ENCODE measurements around the gene VAV2. TPM values are rescaled to one million over a fixed set of nuclear protein-coding genes. Genes with fewer than 3 reads are reported as not detected.

Gene VAV2
- total and polyA plus RNA-seq, 9 of the 15 experiments (the other 6 are each of a cell fraction or from before 2014, with no cell fraction given) = 0.01 to 2.7 (median 1.0) TPM; not detected in 1

DNA sequence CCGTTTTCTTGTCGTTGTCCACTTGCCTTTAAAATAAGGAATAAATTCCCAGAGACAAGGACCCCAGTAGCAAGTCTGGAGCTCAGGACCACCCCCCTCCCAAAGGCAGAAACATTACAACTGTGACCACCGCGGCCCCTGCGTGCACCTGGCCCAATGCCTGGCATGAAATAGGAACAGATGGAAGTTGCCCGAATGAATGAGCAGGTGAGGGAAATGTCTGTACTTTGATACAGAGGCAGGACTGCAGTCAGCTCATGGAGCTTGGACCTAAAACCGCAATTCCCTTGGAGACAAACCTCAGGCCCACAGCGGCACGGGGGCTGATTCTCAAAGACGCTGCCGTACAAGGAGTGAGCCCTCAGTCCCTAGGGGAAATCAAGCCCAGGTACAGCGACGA is 198.7 kb downstream of the VAV2 start:
- Histone ChIP-seq H3K36me3 (ENCODE audit: control insufficient read depth, insufficient read depth, low read length) (no peaks in the 10 kb centered on the region), H2AFZ (ENCODE audit: low read depth, low read length) (no peak overlapping the region), H3K27me3 (ENCODE audit: control insufficient read depth in 2 of 2, insufficient read depth in 2 of 2, low read length in 2 of 2) (peaks cover 2 to 55% of the 10 kb centered on the region in 2 experiments; a peak in 4 of 5 replicates), H4K20me1 (replicated peaks; ENCODE audit: control insufficient read depth, insufficient read depth, low read length) (peaks cover 9% of the 10 kb centered on the region; the same call in 1 of the 2 replicates), H3K27ac (ENCODE audit: extremely low read depth, low read depth, low read length) (no peak overlapping the region), H3K4me3 (no peak overlapping the region), H3K9me1 (ENCODE audit: control insufficient read depth, insufficient read depth, low read length) (no peaks in the 10 kb centered on the region), H3K79me2 (ENCODE audit: control insufficient read depth, insufficient read depth, low read length) (no peaks in the 10 kb centered on the region), H3K4me1 (replicated peaks in 1 of 2; ENCODE audit: control insufficient read depth in 2 of 2, insufficient read depth in 2 of 2, low read length in 2 of 2) (peaks cover 0 to 15% of the 10 kb centered on the region in 2 experiments; a peak in 2 of 5 replicates), H3K9ac (ENCODE audit: insufficient read depth in 1 of 2, low read depth in 2 of 2, low read length in 2 of 2) (no peak overlapping the region), H3K9me3 (replicated peaks; ENCODE audit: control insufficient read depth, insufficient read depth, low read depth, low read length) (no peaks in the 10 kb centered on the region), H3K4me2 (ENCODE audit: insufficient read depth, low read length) (no peak overlapping the region)
- ATAC-seq = no peak
- TF ChIP-seq HNRNPL (IDR thresholded peaks at IDR 0.05; ENCODE audit: low read depth, low read length) (no peak), ATF7 (IDR thresholded peaks at IDR 0.05) (no peak), MBD1 (CRISPR knock-in tag; IDR thresholded peaks at IDR 0.05) (no peak), KDM5B (IDR thresholded peaks at IDR 0.05; ENCODE audit: insufficient replicate concordance, low read depth, low read length) (no peak), MBD2 (IDR thresholded peaks at IDR 0.05; ENCODE audit: borderline replicate concordance, low read depth) (no peak), XRCC4 (IDR thresholded peaks at IDR 0.05; ENCODE audit: extremely low read depth, insufficient read depth, insufficient read length) (no peak), FOXK1 (CRISPR knock-in tag; IDR thresholded peaks at IDR 0.05; ENCODE audit: borderline replicate concordance) (no peak), ZNF436 (CRISPR knock-in tag; IDR thresholded peaks at IDR 0.05) (no peak), RBM22 (IDR thresholded peaks at IDR 0.05; ENCODE audit: low read depth, low read length, poor library complexity, severe bottlenecking) (no peak), PTRF (tag; IDR thresholded peaks at IDR 0.05) (no peak), CHCHD3 (CRISPR knock-in tag; IDR thresholded peaks at IDR 0.05) (no peak), PCBP2 (IDR thresholded peaks at IDR 0.05; ENCODE audit: low read depth, low read length, poor library complexity, severe bottlenecking) (no peak), ZZZ3 (IDR thresholded peaks at IDR 0.05) (no peak), HCFC1 (IDR thresholded peaks at IDR 0.05; ENCODE audit: low read depth, low read length) (no peak), ZNF77 (CRISPR knock-in tag; IDR thresholded peaks at IDR 0.05) (no peak), ZNF274 (IDR thresholded peaks at IDR 0.05; ENCODE audit: borderline replicate concordance, low read depth, low read length) (no peak), ZBTB1 (CRISPR knock-in tag; IDR thresholded peaks at IDR 0.05; ENCODE audit: borderline replicate concordance, low read depth) (no peak)
- TF ChIP-seq, protein P1, sequence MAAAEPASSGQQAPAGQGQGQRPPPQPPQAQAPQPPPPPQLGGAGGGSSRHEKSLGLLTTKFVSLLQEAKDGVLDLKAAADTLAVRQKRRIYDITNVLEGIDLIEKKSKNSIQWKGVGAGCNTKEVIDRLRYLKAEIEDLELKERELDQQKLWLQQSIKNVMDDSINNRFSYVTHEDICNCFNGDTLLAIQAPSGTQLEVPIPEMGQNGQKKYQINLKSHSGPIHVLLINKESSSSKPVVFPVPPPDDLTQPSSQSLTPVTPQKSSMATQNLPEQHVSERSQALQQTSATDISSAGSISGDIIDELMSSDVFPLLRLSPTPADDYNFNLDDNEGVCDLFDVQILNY (CRISPR knock-in tag; IDR thresholded peaks at IDR 0.05) = no peak
- TF ChIP-seq, protein P2, sequence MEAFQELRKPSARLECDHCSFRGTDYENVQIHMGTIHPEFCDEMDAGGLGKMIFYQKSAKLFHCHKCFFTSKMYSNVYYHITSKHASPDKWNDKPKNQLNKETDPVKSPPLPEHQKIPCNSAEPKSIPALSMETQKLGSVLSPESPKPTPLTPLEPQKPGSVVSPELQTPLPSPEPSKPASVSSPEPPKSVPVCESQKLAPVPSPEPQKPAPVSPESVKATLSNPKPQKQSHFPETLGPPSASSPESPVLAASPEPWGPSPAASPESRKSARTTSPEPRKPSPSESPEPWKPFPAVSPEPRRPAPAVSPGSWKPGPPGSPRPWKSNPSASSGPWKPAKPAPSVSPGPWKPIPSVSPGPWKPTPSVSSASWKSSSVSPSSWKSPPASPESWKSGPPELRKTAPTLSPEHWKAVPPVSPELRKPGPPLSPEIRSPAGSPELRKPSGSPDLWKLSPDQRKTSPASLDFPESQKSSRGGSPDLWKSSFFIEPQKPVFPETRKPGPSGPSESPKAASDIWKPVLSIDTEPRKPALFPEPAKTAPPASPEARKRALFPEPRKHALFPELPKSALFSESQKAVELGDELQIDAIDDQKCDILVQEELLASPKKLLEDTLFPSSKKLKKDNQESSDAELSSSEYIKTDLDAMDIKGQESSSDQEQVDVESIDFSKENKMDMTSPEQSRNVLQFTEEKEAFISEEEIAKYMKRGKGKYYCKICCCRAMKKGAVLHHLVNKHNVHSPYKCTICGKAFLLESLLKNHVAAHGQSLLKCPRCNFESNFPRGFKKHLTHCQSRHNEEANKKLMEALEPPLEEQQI (IDR thresholded peaks at IDR 0.05) = no peak
- no peak for DNase-seq (ENCODE audit: extremely low read depth in 1 of 4, low spot score in 3 of 4)
- in situ Hi-C loops (cut with MboI) = loop anchor here (5.0 kb wide), 1 partner anchor 304 kb away; no protein-coding TSS in a partner anchor
- intact Hi-C loops (cut with micrococcal nuclease) = loop anchor here (1.0 kb wide), 2 partner anchors 201 to 306 kb away; no protein-coding TSS in a partner anchor
- ChIA-PET POLR2A (no interaction called here), CTCF (ENCODE audit: low intra/inter-chr PET ratio) (interaction anchor here (1.3 to 2.9 kb wide), 3 partner anchors 12 to 306 kb away, joined by 6 to 44 read pairs (median 13); partner anchors contain the start of gene VAV2)
- WGBS (ENCODE audit: insufficient coverage, low coverage, missing lambda C conversion rate) = 40% methylated on average over 13 of the region's 13 CpGs
- FAIRE-seq = no peak
- no TSS peak for BruUV-seq (replicated peaks)

All from K562 (cell line).